MCF 10A (cell line): ENCODE measurements around the gene TNRC6B. TPM values are rescaled to one million over a fixed set of nuclear protein-coding genes. Genes with fewer than 3 reads are reported as not detected.

ENCODE experiments used
- BruUV-seq: library from RNA; stranded (reverse); fragments of 400-500 nt; replicated peaks from 2 replicates; lab custom pipeline; 2021; lab: Mats Ljungman, UMichigan
- CTCF ChIA-PET: fragments of 300-600 bp; sonication (Branson Sonifier 250); formaldehyde crosslinking; extraction: SDS; loops from one replicate; lab custom pipeline; 2021; ENCODE audit warnings: antibody characterized with exemption, inconsistent platforms; lab: Yijun Ruan, JAX
- POLR2A ChIA-PET: fragments of 300-600, 350-650 bp; sonication (Branson Sonifier 250); formaldehyde crosslinking; extraction: SDS; loops from one replicate; lab custom pipeline; 2020; ENCODE audit warnings: antibody characterized with exemption, inconsistent platforms; lab: Yijun Ruan, JAX
- DNase-seq: peaks from one replicate; pipeline ENCODE4 v3.0.0-alpha.2; 2018; ENCODE audit not compliant: unreplicated experiment
- H3K27ac Mint-ChIP-seq: one replicate; pipeline ENCODE4 v1.8.0; 2022; ENCODE audit warnings: mild to moderate bottlenecking, low read depth, mixed read lengths; ENCODE audit not compliant: unreplicated experiment
- H3K27me3 Mint-ChIP-seq: one replicate; pipeline ENCODE4 v1.8.0; 2022; ENCODE audit warnings: mixed read lengths; ENCODE audit not compliant: insufficient read depth, unreplicated experiment
- H3K36me3 Mint-ChIP-seq: one replicate; pipeline ENCODE4 v1.8.0; 2022; ENCODE audit warnings: mild to moderate bottlenecking, moderate library complexity, mixed read lengths; ENCODE audit not compliant: insufficient read depth, unreplicated experiment
- H3K4me1 Mint-ChIP-seq: one replicate; pipeline ENCODE4 v1.8.0; 2022; ENCODE audit warnings: mixed read lengths; ENCODE audit not compliant: insufficient read depth, unreplicated experiment
- H3K4me3 Mint-ChIP-seq: one replicate; pipeline ENCODE4 v1.8.0; 2022; ENCODE audit warnings: mild to moderate bottlenecking, moderate library complexity, mixed read lengths; ENCODE audit not compliant: unreplicated experiment
- H3K9me3 Mint-ChIP-seq: one replicate; pipeline ENCODE4 v1.8.0; 2022; ENCODE audit warnings: mixed read lengths; ENCODE audit not compliant: unreplicated experiment
- intact Hi-C: fragments of 100-400 bp; cut with micrococcal nuclease; formaldehyde crosslinking; loops from 2 replicates; pipeline ENCODE4 v1.14.1; 2022
- total RNA-seq: library from RNA; stranded (reverse); gene quantifications from 2 replicates; pipeline ENCODE4 v1.2.3, GENCODE V29; 2022
- TF ChIP-seq, protein P1 (sequence below): fragments of 200-600 bp; IDR thresholded peaks from one replicate; pipeline ENCODE4 v1.8.0; 2022; ENCODE audit warnings: antibody characterized with exemption, mild to moderate bottlenecking; ENCODE audit not compliant: unreplicated experiment

The TNRC6B gene
- total RNA-seq, 1 experiment from 2014 or later: 27.1 TPM

DNA sequence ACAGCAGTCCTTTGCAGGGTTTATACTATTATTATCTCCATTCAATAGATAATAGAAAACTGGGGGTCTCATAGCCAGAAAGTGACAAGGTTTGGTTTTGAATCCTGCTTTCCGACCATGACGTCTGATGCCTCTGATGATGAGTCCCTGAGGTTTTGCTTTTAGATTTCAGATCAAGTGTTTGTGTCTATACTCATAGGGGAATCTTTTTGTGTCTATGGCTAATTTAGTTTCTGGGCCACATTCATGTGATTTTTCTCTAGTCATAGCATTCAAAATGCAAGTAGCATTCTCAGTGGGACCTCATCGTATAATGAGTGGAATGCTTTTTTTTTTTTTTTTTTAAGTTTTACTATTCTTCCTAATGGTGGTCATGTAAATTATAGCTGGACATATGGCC lies 72.9 kb downstream of the TNRC6B start:
- ChIA-PET POLR2A (no interaction called here), CTCF (interaction anchor here (0.5 kb wide), 1 partner anchor 153 kb away, joined by 3 read pairs; no protein-coding TSS in a partner anchor)
- H3K9me3 Mint-ChIP-seq: no peaks in the 10 kb centered on the region
- BruUV-seq: no TSS peak
- H3K4me3 Mint-ChIP-seq: no peak overlapping the region
- H3K27ac Mint-ChIP-seq: no peak overlapping the region
- intact Hi-C loops: no loop called here
- no peak for DNase-seq
- TF ChIP-seq, protein P1, sequence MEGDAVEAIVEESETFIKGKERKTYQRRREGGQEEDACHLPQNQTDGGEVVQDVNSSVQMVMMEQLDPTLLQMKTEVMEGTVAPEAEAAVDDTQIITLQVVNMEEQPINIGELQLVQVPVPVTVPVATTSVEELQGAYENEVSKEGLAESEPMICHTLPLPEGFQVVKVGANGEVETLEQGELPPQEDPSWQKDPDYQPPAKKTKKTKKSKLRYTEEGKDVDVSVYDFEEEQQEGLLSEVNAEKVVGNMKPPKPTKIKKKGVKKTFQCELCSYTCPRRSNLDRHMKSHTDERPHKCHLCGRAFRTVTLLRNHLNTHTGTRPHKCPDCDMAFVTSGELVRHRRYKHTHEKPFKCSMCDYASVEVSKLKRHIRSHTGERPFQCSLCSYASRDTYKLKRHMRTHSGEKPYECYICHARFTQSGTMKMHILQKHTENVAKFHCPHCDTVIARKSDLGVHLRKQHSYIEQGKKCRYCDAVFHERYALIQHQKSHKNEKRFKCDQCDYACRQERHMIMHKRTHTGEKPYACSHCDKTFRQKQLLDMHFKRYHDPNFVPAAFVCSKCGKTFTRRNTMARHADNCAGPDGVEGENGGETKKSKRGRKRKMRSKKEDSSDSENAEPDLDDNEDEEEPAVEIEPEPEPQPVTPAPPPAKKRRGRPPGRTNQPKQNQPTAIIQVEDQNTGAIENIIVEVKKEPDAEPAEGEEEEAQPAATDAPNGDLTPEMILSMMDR: no peak
- H3K27me3 Mint-ChIP-seq: no peaks in the 10 kb centered on the region
- peaks cover 61% of the 10 kb centered on the region for H3K36me3 Mint-ChIP-seq
- no peaks in the 10 kb centered on the region for H3K4me1 Mint-ChIP-seq

DNA sequence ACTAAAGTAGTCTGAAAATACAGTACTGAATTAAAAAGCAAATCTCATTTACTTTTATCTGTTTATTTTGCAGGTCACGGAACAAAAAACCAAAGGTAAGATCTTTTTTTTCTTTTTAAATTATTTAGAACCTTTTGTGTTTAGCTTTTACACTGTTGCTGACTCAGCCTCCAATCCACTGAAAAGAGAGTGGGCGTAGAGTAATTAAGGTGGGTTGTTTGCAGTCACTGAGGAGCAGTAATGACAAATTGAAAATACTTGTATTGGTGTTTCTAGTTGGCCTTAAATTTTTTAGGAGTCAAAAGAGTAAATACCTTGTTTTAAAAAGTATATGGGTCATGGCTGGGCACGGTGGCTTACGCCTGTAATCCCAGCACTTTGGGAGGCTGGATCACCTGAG lies 73.4 kb downstream of the TNRC6B start:
- no peak for DNase-seq

DNA sequence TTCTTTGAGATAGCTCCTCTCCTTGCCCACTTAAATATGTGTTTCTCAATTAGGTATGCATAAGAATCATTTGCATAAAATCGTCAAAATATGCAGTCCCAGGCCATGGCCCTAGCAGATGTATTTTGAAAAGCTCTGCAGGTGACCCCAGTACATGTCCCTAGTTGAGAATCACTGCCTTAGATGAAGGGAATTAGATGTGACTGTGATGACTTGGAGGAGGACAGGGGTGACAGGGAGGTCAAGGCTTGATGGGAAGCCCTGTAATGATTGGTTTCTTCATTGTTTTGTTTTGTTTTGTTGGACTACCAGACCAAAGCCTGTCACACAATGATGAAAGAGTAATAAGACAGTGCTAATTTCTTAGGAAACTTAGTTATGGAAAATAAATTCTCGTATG lies 74.4 kb downstream of the TNRC6B start:
- no peak overlapping the region for H3K4me3 Mint-ChIP-seq
- ChIA-PET CTCF (interaction anchor here (0.5 kb wide), 1 partner anchor 219 kb away, joined by 4 read pairs; no protein-coding TSS in a partner anchor), POLR2A (interaction anchor here (0.8 to 1.0 kb wide), 2 partner anchors 9 to 32 kb away, joined by 3 read pairs; no protein-coding TSS in a partner anchor)
- no peaks in the 10 kb centered on the region for H3K27me3 Mint-ChIP-seq
- no peak overlapping the region for H3K27ac Mint-ChIP-seq
- no peaks in the 10 kb centered on the region for H3K9me3 Mint-ChIP-seq
- peaks cover 56% of the 10 kb centered on the region for H3K36me3 Mint-ChIP-seq
- intact Hi-C loops: no loop called here
- peaks cover 14% of the 10 kb centered on the region for H3K4me1 Mint-ChIP-seq
- DNase-seq: no peak
- TF ChIP-seq, protein P1: no peak
- BruUV-seq: no TSS peak

More for the DNA sequence above, 73.4 kb downstream of the TNRC6B start:
- BruUV-seq: no TSS peak
- intact Hi-C loops: no loop called here
- no peaks in the 10 kb centered on the region for H3K27me3 Mint-ChIP-seq
- H3K4me3 Mint-ChIP-seq: no peak overlapping the region
- peaks cover 4% of the 10 kb centered on the region for H3K4me1 Mint-ChIP-seq
- no peaks in the 10 kb centered on the region for H3K9me3 Mint-ChIP-seq
- TF ChIP-seq, protein P1: no peak
- H3K27ac Mint-ChIP-seq: no peak overlapping the region
- peaks cover 62% of the 10 kb centered on the region for H3K36me3 Mint-ChIP-seq
- CTCF ChIA-PET: interaction anchor here (0.5 kb wide), 1 partner anchor 152 kb away, joined by 3 read pairs; no protein-coding TSS in a partner anchor
- POLR2A ChIA-PET: no interaction called here

DNA sequence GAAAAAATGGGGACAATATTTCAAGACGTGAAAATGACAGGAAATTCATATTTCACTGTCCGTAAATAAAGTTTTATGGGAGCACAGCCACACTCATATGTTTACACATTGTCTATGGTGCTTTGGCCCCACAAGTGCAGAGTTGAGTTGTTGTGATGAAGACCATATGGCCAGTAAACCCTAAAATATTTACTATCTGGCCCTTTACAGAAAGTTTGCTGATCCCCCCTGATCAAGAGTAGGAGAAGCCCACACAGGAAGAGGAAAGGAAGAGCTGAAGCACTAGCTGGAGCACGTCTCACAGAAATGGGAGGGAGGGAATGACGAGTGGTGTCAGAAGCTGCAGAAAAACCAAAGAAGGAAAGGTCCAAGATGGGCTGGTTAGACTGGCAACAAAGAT lies 78.8 kb downstream of the TNRC6B start:
- H3K36me3 Mint-ChIP-seq: peaks cover 48% of the 10 kb centered on the region
- TF ChIP-seq, protein P1: no peak
- H3K4me1 Mint-ChIP-seq: peaks cover 44% of the 10 kb centered on the region
- H3K9me3 Mint-ChIP-seq: no peaks in the 10 kb centered on the region
- DNase-seq: no peak
- intact Hi-C loops: no loop called here
- POLR2A ChIA-PET: no interaction called here
- CTCF ChIA-PET: no interaction called here
- peak overlapping the region; percentile 93 for H3K27ac Mint-ChIP-seq
- no peak overlapping the region for H3K4me3 Mint-ChIP-seq
- no TSS peak for BruUV-seq
- no peaks in the 10 kb centered on the region for H3K27me3 Mint-ChIP-seq
